Measurements from ENCODE around the gene DNMT3A.

DNA sequence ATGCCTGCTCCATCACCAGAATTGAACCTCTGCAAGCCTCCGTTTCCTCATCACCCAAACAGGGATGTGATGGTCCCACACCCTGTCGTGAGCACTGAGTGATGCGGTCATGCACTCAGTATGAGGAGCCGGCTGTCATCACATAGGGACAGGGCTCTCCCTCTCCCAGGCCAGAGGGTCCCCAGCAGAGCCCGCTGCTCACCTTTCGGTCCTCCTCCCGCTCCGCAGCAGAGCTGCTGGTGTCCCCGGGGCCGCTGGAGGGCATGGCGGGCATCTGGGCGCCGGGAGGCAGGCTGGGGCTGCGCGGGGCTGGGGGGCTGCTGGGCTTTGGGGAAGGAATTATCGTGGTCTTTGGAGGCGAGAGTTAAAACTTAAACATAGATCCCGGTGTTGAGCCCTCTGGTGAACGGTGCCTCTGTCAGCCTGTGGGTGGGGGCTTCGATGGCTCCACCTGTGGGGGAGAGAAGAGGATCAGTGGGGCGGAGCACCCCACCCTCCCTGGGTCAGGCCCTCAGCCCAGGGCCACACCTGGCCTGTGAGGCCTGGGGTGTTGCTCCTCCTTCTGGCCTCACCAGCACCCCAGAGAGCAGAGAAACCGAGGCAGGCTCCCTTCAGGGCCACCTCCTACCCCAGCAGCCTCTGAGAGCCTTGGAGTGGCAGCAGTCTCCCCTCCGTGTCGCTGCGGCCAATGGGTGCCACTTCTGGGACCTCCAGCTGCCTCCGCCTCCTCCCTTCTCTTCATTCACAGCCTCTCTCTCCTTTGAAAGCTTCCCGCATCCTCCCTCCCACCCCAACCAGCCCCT, 27.8 kb downstream of the DNMT3A start:
- TF ChIP-seq POLR2A (IDR thresholded peaks at IDR 0.05; ENCODE audit: low read depth): no peak
- TF ChIP-seq, protein P1, sequence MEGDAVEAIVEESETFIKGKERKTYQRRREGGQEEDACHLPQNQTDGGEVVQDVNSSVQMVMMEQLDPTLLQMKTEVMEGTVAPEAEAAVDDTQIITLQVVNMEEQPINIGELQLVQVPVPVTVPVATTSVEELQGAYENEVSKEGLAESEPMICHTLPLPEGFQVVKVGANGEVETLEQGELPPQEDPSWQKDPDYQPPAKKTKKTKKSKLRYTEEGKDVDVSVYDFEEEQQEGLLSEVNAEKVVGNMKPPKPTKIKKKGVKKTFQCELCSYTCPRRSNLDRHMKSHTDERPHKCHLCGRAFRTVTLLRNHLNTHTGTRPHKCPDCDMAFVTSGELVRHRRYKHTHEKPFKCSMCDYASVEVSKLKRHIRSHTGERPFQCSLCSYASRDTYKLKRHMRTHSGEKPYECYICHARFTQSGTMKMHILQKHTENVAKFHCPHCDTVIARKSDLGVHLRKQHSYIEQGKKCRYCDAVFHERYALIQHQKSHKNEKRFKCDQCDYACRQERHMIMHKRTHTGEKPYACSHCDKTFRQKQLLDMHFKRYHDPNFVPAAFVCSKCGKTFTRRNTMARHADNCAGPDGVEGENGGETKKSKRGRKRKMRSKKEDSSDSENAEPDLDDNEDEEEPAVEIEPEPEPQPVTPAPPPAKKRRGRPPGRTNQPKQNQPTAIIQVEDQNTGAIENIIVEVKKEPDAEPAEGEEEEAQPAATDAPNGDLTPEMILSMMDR (IDR thresholded peaks at IDR 0.05): no peak
